GM23338 (cell line): ENCODE results near the gene TTLL9. TPM values are rescaled to one million over a fixed set of nuclear protein-coding genes. Genes with fewer than 3 reads are reported as not detected.

Source experiments
- ATAC-seq: fragments of 200-7000 bp; cut with Tn5 transposase; 3 replicates; pipeline ENCODE4 v1.9.1; 2020
- DNase-seq: peaks from one replicate; pipeline ENCODE4 v3.0.0-alpha.2; 2015; ENCODE audit warnings: low spot score
- H2AFZ ChIP-seq: fragments of 200-600 bp; sonication (generic); 2 replicates; pipeline ENCODE4 v1.8.0; 2016; ENCODE audit warnings: antibody characterized with exemption, mild to moderate bottlenecking, moderate library complexity
- H3F3A ChIP-seq: fragments of 200-600 bp; sonication (generic); replicated peaks from 2 replicates; pipeline ENCODE4 v1.8.0; 2017; ENCODE audit warnings: antibody characterized with exemption, mixed run types, low read depth
- H3K27ac ChIP-seq: fragments of 200-600 bp; sonication (generic); 2 replicates; pipeline ENCODE4 v1.6.1; 2016; ENCODE audit warnings: low read depth
- H3K27me3 ChIP-seq: fragments of 200-600 bp; sonication (generic); 2 replicates; pipeline ENCODE4 v1.8.0; 2016; ENCODE audit warnings: mild to moderate bottlenecking, mixed run types, moderate library complexity; ENCODE audit not compliant: insufficient read depth
- H3K36me3 ChIP-seq: fragments of 200-600 bp; sonication (generic); 2 replicates; pipeline ENCODE4 v1.8.0; 2016; ENCODE audit warnings: mild to moderate bottlenecking; ENCODE audit not compliant: insufficient read depth
- H3K4me1 ChIP-seq: fragments of 200-600 bp; sonication (generic); 2 replicates; pipeline ENCODE4 v1.8.0; 2016; ENCODE audit warnings: mild to moderate bottlenecking, moderate library complexity; ENCODE audit not compliant: insufficient read depth
- H3K4me2 ChIP-seq: fragments of 200-600 bp; sonication (generic); 2 replicates; pipeline ENCODE4 v1.7.1; 2017; ENCODE audit warnings: mixed run types
- H3K4me3 ChIP-seq: fragments of 200-600 bp; sonication (generic); 2 replicates; pipeline ENCODE4 v1.6.1; 2016; ENCODE audit warnings: mixed run types
- H3K79me2 ChIP-seq: fragments of 200-600 bp; sonication (generic); replicated peaks from 2 replicates; pipeline ENCODE4 v1.8.0; 2017; ENCODE audit warnings: mild to moderate bottlenecking; ENCODE audit not compliant: insufficient read depth
- H3K9me2 ChIP-seq: fragments of 200-600 bp; sonication (generic); 2 replicates; pipeline ENCODE4 v1.8.0; 2017; ENCODE audit not compliant: insufficient read depth
- H4K20me1 ChIP-seq: fragments of 200-600 bp; sonication (generic); replicated peaks from 2 replicates; pipeline ENCODE4 v1.8.0; 2017; ENCODE audit warnings: mild to moderate bottlenecking; ENCODE audit not compliant: insufficient read depth
- H3K27ac Mint-ChIP-seq: 2 replicates; pipeline ENCODE4 v1.8.0; 2020; ENCODE audit warnings: inconsistent platforms, mild to moderate bottlenecking, moderate library complexity, mixed read lengths
- H3K27me3 Mint-ChIP-seq: 3 replicates; pipeline ENCODE4 v1.8.0; 2022; ENCODE audit warnings: low read depth, mild to moderate bottlenecking, moderate library complexity, mixed read lengths, inconsistent platforms; ENCODE audit not compliant: insufficient read depth, poor library complexity
- H3K36me3 Mint-ChIP-seq: 3 replicates; pipeline ENCODE4 v1.8.0; 2021; ENCODE audit warnings: low read depth, mild to moderate bottlenecking, inconsistent platforms, moderate library complexity, mixed read lengths
- H3K4me1 Mint-ChIP-seq: 3 replicates; pipeline ENCODE4 v1.8.0; 2020; ENCODE audit warnings: mild to moderate bottlenecking, inconsistent platforms, mixed read lengths
- H3K4me3 Mint-ChIP-seq: 3 replicates; pipeline ENCODE4 v1.8.0; 2021; ENCODE audit warnings: moderate library complexity, mild to moderate bottlenecking, inconsistent platforms, mixed read lengths
- H3K9me3 Mint-ChIP-seq: 3 replicates; pipeline ENCODE4 v1.8.0; 2020; ENCODE audit warnings: moderate library complexity, mild to moderate bottlenecking, inconsistent platforms, mixed read lengths
- CTCF ChIP-seq, 2 experiments: fragments of 200-600 bp in 1 of 2; sonication (generic) in 1 of 2; conservative IDR thresholded peaks; 2 replicates each; pipeline versions ENCODE4 v1.5.1 to v1.6.1; 2016 to 2017; ENCODE audit warnings: antibody characterized with exemption in 2 of 2, low read depth in 2 of 2, mild to moderate bottlenecking in 2 of 2, moderate library complexity in 1 of 2
- EZH2 ChIP-seq: fragments of 200-600 bp; sonication (generic); IDR thresholded peaks from one replicate; pipeline ENCODE4 v1.8.0; 2017; ENCODE audit warnings: antibody characterized with exemption, mild to moderate bottlenecking, low read depth; ENCODE audit not compliant: unreplicated experiment
- JUNB ChIP-seq: IDR thresholded peaks from one replicate; pipeline ENCODE4 v1.6.1; 2016; ENCODE audit warnings: antibody characterized with exemption; ENCODE audit not compliant: unreplicated experiment
- NANOG ChIP-seq: IDR thresholded peaks from 2 replicates; pipeline ENCODE4 v1.6.1; 2016; ENCODE audit warnings: antibody characterized with exemption, borderline replicate concordance
- POLR2AphosphoS5 ChIP-seq: IDR thresholded peaks from 2 replicates; pipeline ENCODE4 v1.6.1; 2016; ENCODE audit warnings: antibody characterized with exemption, low read depth
- REST ChIP-seq: IDR thresholded peaks from one replicate; pipeline ENCODE4 v1.6.1; 2018; ENCODE audit warnings: antibody characterized with exemption; ENCODE audit not compliant: unreplicated experiment
- STAT1 ChIP-seq: IDR thresholded peaks from one replicate; pipeline ENCODE4 v1.6.1; 2016; ENCODE audit warnings: antibody characterized with exemption; ENCODE audit not compliant: unreplicated experiment
- ZNF114 ChIP-seq: fragments of 250-450 bp; sonication (Bioruptor Pico); IDR thresholded peaks from 2 replicates; pipeline ENCODE4 v1.5.0; 2020; ENCODE audit warnings: mild to moderate bottlenecking, moderate library complexity
- ZNF331 ChIP-seq: fragments of 250-450 bp; sonication (Bioruptor Pico); IDR thresholded peaks from 2 replicates; pipeline ENCODE4 v1.5.0; 2020; ENCODE audit warnings: low read depth, mild to moderate bottlenecking, moderate library complexity
- ZNF462 ChIP-seq: fragments of 250-450 bp; sonication (Bioruptor Pico); IDR thresholded peaks from 2 replicates; pipeline ENCODE4 v1.5.0; 2020; ENCODE audit warnings: mild to moderate bottlenecking, moderate library complexity
- polyA plus RNA-seq: library from polyadenylated mRNA; unstranded; fragments of >200 nt; fragmentation: Nextera tagmentation; extraction: Ambion mirVana; gene quantifications from 2 replicates; pipeline ENCODE4 v1.2.1, GENCODE V29; 2016
- total RNA-seq: library from RNA; depleted of rRNA; stranded (reverse); fragments of >200 nt; shearing (Covaris generic); gene quantifications from 2 replicates; pipeline ENCODE4 v1.2.3, GENCODE V29; 2014

Gene TTLL9
- total and polyA plus RNA-seq, 2 experiments from 2014 or later, result not detected

- TF ChIP-seq ZNF462 (CRISPR knock-in tag) (no peak), ZNF114 (CRISPR knock-in tag) (no peak), ZNF331 (no peak), STAT1 (no peak), NANOG (no peak), REST (no peak)
Measured at GRCh38 chr20:31926493-31926892, 56.1 kb downstream of the TTLL9 start (continued).

GRCh38 chr20:31927627-31928159 is 57.3 kb downstream of the TTLL9 start:
- no peak for DNase-seq
- H3F3A ChIP-seq, result no peaks in the 10 kb centered on the region
- H4K20me1 ChIP-seq, result no peaks in the 10 kb centered on the region
- H3K27me3 ChIP-seq, result no peaks in the 10 kb centered on the region
- no peaks in the 10 kb centered on the region for H3K79me2 ChIP-seq
- no peaks in the 10 kb centered on the region for H3K4me1 ChIP-seq
- peaks cover 43% of the 10 kb centered on the region for H3K9me3 Mint-ChIP-seq
- H3K4me2 ChIP-seq, result no peak overlapping the region
- no peak overlapping the region for H3K27ac ChIP-seq
- no peak for ATAC-seq
- no peaks in the 10 kb centered on the region for H3K9me2 ChIP-seq
- H3K4me1 Mint-ChIP-seq, result peaks cover 6% of the 10 kb centered on the region; the same call in 2 of the 3 replicates
- no peak overlapping the region for H3K4me3 ChIP-seq
- H2AFZ ChIP-seq, result no peak overlapping the region
- H3K36me3 ChIP-seq, result no peaks in the 10 kb centered on the region
- H3K27me3 Mint-ChIP-seq, result peaks cover 17% of the 10 kb centered on the region
- H3K4me3 Mint-ChIP-seq, result no peak overlapping the region
- H3K36me3 Mint-ChIP-seq, result no peaks in the 10 kb centered on the region
- no peak overlapping the region for H3K27ac Mint-ChIP-seq
- no peak for TF ChIP-seq CTCF (conservative IDR thresholded peaks at IDR 0.05; ENCODE audit: low read depth in 2 of 2)
- no peak for TF ChIP-seq POLR2AphosphoS5
- no peak for TF ChIP-seq EZH2
- no peak for TF ChIP-seq JUNB
- no peak for TF ChIP-seq REST
- no peak for TF ChIP-seq STAT1
